ENCODE data around the gene LINGO1. TPM values are rescaled to one million over a fixed set of nuclear protein-coding genes. Genes with fewer than 3 reads are reported as not detected.

Gene LINGO1
- total RNA-seq, 4 donors from 2014 or later = 0.09 to 1.2 (median 0.38) TPM; not detected in 1

DNA sequence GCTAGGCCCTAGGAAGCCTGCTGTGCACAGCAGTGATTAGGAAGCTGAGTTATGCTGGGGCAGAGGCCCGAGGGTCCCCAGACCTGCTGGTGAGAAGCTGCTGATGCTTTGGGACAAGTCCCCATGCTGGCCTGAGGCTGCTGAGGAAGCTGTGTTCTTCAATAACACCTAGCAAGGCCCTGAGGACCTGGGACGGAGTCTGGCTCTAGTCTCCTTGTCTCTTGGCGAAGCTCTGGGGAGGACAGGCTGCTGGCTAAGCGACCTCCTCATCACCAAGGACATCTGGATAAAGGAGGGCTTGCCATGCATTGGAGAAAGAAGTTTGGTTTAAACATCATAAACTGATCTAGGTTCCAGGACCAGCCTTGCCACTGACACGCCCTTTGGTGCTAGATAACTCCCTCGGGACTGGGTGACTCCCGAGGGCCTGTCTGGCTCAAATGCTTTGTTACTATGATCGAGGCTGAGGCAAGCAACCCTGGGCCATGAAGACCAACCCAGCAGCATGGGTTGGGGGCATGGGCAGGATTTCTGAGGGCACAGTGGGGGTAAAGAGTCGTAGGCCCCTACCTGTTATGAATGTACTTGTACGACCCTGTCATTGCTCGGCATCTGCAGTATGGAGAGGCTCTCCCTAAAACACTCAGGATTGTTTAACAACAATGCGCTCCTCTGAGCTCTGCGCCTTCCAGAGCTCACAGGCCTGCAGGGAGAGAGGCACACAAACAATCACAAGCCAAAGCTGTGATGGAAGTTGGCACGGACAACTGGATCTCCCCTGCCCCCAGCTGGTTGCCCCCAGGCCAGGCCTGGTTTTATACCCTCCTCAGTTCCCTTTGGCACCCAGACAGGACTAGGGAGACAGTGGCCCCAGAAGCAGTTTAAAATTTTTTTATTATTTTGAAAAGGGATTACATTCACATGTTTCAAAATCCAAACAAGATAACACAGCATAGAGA, 64.4 kb downstream of the LINGO1 start:
- H3K4me3 ChIP-seq = peak overlapping the region in 1 of 4 donors; percentile 45
- H3K36me3 ChIP-seq = no peaks in the 10 kb centered on the region
- peaks cover 5 to 16% (median 9%) of the 10 kb centered on the region in 3 donors for H3K4me1 ChIP-seq
- TF ChIP-seq, protein P1, sequence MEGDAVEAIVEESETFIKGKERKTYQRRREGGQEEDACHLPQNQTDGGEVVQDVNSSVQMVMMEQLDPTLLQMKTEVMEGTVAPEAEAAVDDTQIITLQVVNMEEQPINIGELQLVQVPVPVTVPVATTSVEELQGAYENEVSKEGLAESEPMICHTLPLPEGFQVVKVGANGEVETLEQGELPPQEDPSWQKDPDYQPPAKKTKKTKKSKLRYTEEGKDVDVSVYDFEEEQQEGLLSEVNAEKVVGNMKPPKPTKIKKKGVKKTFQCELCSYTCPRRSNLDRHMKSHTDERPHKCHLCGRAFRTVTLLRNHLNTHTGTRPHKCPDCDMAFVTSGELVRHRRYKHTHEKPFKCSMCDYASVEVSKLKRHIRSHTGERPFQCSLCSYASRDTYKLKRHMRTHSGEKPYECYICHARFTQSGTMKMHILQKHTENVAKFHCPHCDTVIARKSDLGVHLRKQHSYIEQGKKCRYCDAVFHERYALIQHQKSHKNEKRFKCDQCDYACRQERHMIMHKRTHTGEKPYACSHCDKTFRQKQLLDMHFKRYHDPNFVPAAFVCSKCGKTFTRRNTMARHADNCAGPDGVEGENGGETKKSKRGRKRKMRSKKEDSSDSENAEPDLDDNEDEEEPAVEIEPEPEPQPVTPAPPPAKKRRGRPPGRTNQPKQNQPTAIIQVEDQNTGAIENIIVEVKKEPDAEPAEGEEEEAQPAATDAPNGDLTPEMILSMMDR (IDR thresholded peaks at IDR 0.05) = no peak
- TF ChIP-seq POLR2A (IDR thresholded peaks at IDR 0.05) = no peak
- no peaks in the 10 kb centered on the region for H3K27me3 ChIP-seq
- intact Hi-C loops (cut with DNase I) = no loop called here
- WGBS, 2 donors = 87 to 94% methylated on average over 3 to 9 of the region's 14 CpGs
- DNase-seq = no peak
- H3K27ac ChIP-seq = peak overlapping the region in 1 of 4 donors; percentile 34
- no peaks in the 10 kb centered on the region for H3K9me3 ChIP-seq

DNA sequence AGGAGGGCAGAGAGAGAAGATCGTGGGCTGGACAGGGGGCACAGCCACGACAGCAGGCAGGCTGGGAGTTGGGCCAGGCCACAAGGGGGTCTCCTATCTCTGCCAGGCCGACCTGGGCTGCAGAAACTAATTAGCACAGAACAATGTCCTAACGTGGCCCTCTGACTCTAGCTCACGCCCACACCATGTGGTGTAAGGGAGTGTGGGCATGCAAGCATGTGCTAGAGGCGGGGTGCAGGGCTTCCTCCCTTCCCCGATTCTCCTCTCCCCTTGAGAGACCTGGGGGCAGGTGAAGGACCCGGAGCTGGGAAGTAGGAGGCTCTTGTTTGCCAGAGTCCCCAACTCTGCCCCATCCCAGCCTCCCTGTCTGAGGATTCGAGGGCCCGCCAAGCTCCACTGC, 65.5 kb downstream of the LINGO1 start:
- Histone ChIP-seq H3K9me3 (no peaks in the 10 kb centered on the region), H3K36me3 (no peaks in the 10 kb centered on the region), H3K27me3 (no peaks in the 10 kb centered on the region), H3K4me3 (no peak overlapping the region), H3K27ac (no peak overlapping the region), H3K4me1 (peaks cover 5 to 16% (median 9%) of the 10 kb centered on the region in 3 donors)
- intact Hi-C loops (cut with DNase I) = no loop called here
- 83 to 85% methylated on average over 4 to 6 of the region's 10 CpGs for WGBS, 2 donors
- TF ChIP-seq, protein P1 (IDR thresholded peaks at IDR 0.05) = no peak
- no peak for TF ChIP-seq POLR2A (IDR thresholded peaks at IDR 0.05)
- no peak for DNase-seq

DNA sequence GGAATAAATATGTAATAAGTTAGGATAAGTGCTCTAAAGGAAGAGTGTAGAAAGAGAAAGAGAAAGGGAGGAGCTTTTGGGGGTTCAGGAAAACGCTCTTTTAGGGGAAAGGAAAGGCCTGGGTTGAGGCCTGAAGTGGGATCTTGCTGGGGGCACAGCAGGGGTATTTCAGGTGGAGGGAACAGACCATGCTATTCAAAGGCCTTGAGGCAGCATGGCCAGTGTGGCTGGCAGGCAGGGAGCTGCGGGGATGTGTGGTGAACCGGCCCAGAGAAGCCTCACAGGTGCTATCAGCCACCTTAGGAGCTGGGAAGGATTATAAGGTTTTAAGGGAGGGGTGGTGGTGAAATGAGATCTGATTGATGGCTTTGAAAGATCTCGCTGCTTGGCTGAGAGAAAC, 66.6 kb downstream of the LINGO1 start:
- TF ChIP-seq, protein P1 (IDR thresholded peaks at IDR 0.05) = no peak
- no peak for TF ChIP-seq POLR2A (IDR thresholded peaks at IDR 0.05)
- H3K9me3 ChIP-seq = no peaks in the 10 kb centered on the region
- no peak overlapping the region for H3K27ac ChIP-seq
- 84 to 85% methylated on average over 4 of the region's 4 CpGs for WGBS, 2 donors
- DNase-seq = no peak
- H3K36me3 ChIP-seq = no peaks in the 10 kb centered on the region
- intact Hi-C loops (cut with DNase I) = no loop called here
- peaks cover 5 to 16% (median 9%) of the 10 kb centered on the region in 3 donors for H3K4me1 ChIP-seq
- no peak overlapping the region for H3K4me3 ChIP-seq
- no peaks in the 10 kb centered on the region for H3K27me3 ChIP-seq

DNA sequence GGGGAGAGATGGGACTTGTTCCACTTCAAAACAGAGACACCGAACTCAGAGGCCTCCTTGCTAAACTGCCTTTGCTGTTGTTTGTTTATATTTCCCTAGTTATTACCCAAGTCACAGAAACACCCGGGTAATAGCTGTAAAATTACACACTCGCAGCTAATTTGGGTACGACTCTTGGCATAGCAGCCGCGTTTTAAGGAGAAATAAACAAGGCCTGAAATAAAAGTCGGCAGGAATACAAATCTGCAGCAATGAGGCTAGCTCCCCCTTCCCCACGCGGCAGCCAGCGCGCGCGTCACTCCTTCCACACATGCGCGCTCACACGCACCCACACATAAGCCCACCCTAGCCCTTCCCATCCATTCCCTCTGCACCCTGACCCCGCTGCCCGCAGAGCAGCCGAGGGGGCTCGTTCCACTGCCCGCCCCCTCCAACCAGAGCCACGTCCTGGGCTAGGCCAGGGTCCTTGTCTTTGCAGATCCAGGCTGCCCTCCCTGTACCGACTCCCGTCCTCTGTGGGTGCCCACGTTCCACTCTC, 67.3 kb downstream of the LINGO1 start:
- intact Hi-C loops (cut with DNase I) = no loop called here
- Histone ChIP-seq H3K36me3 (no peaks in the 10 kb centered on the region), H3K4me3 (no peak overlapping the region), H3K9me3 (no peaks in the 10 kb centered on the region), H3K27ac (peak overlapping the region in 1 of 4 donors; percentile 13), H3K27me3 (no peaks in the 10 kb centered on the region), H3K4me1 (peaks cover 5 to 16% (median 9%) of the 10 kb centered on the region in 3 donors)
- 66 to 85% methylated on average over 22 to 25 of the region's 25 CpGs for WGBS, 2 donors
- TF ChIP-seq, protein P1 (IDR thresholded peaks at IDR 0.05) = no peak
- no peak for DNase-seq

DNA sequence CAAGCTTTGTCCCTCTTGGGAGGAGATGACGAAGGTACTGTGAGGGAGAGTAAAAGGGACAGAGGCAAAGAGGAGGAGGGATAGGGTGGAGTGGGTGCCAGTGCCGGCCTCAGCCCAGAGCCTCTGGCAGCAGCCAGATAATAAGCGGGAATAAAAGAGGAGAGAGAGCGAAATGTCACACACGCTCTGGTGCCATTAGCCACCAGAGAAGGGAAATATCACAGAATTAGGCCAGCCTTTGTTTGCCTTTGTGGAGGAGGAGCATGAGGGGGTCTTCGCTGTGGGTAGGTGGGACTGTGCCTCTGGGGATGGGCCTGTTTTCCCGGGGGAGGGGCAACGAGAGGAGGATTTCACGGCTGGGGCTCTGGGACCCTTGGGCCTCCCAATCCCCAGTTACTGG, 67.8 kb downstream of the LINGO1 start:
- peak overlapping the region in 1 of 4 donors; percentile 13 for H3K27ac ChIP-seq
- H3K4me1 ChIP-seq = peaks cover 5 to 15% (median 9%) of the 10 kb centered on the region in 3 donors
- no peaks in the 10 kb centered on the region for H3K36me3 ChIP-seq
- no peak overlapping the region for H3K4me3 ChIP-seq
- no peak for TF ChIP-seq POLR2A (IDR thresholded peaks at IDR 0.05)
- TF ChIP-seq, protein P1 (IDR thresholded peaks at IDR 0.05) = no peak
- H3K9me3 ChIP-seq = no peaks in the 10 kb centered on the region
- WGBS, 2 donors = 70 to 85% methylated on average over 9 of the region's 9 CpGs
- intact Hi-C loops (cut with DNase I) = no loop called here
- H3K27me3 ChIP-seq = no peaks in the 10 kb centered on the region
- no peak for DNase-seq
